NT2/D1 (cell line): ENCODE measurements around the gene RIN3.

Source experiments
- YY1 ChIP-seq: IDR thresholded peaks from 2 replicates; pipeline ENCODE4 v1.6.1; 2011; ENCODE audit not compliant: insufficient read length, insufficient read depth
- ZNF274 ChIP-seq: IDR thresholded peaks from 2 replicates; pipeline ENCODE4 v1.6.1; 2011; ENCODE audit warnings: mild to moderate bottlenecking, low read depth, low read length

GRCh38 chr14:92473261-92473968 is 40.2 kb upstream of the RIN3 start:
- TF ChIP-seq ZNF274 (no peak), YY1 (no peak)
